ENCODE measurements around the gene SPOCD1.

- TF ChIP-seq POLR2A (IDR thresholded peaks at IDR 0.05) = no peak
- no peak for TF ChIP-seq POLR2AphosphoS5 (IDR thresholded peaks at IDR 0.05)
- TF ChIP-seq, protein P1, sequence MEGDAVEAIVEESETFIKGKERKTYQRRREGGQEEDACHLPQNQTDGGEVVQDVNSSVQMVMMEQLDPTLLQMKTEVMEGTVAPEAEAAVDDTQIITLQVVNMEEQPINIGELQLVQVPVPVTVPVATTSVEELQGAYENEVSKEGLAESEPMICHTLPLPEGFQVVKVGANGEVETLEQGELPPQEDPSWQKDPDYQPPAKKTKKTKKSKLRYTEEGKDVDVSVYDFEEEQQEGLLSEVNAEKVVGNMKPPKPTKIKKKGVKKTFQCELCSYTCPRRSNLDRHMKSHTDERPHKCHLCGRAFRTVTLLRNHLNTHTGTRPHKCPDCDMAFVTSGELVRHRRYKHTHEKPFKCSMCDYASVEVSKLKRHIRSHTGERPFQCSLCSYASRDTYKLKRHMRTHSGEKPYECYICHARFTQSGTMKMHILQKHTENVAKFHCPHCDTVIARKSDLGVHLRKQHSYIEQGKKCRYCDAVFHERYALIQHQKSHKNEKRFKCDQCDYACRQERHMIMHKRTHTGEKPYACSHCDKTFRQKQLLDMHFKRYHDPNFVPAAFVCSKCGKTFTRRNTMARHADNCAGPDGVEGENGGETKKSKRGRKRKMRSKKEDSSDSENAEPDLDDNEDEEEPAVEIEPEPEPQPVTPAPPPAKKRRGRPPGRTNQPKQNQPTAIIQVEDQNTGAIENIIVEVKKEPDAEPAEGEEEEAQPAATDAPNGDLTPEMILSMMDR (IDR thresholded peaks at IDR 0.05 in 8 of 11, conservative IDR thresholded peaks at IDR 0.05 in 3 of 11) = no peak
These were observed 69.1 kb downstream of the SPOCD1 start for GRCh38 chr1:31746687-31747086.

Data from spleen (tissue), 7 donors.